Neural cell (in vitro differentiated cells): ENCODE results near the gene PLD6.

ENCODE experiments used
- CTCF ChIP-seq: fragments of 450-650 bp; IDR thresholded peaks from 2 replicates; pipeline ENCODE4 v1.5.1; 2014; ENCODE audit warnings: antibody characterized with exemption, mild to moderate bottlenecking, moderate library complexity; ENCODE audit not compliant: poor library complexity, severe bottlenecking
- EP300 ChIP-seq: fragments of 450-650 bp; conservative IDR thresholded peaks from 2 replicates; pipeline ENCODE4 v1.6.1; 2014; ENCODE audit warnings: antibody characterized with exemption, mild to moderate bottlenecking, moderate library complexity; ENCODE audit not compliant: poor library complexity, severe bottlenecking
- EZH2 ChIP-seq: fragments of 200-600, 300-800 bp; shearing (Covaris generic), sonication (generic); IDR thresholded peaks from 2 replicates; pipeline ENCODE4 v1.6.1; 2014; ENCODE audit warnings: antibody characterized with exemption, low read length, borderline replicate concordance, mild to moderate bottlenecking; ENCODE audit not compliant: insufficient read depth, poor library complexity, severe bottlenecking
- POLR2AphosphoS5 ChIP-seq: IDR thresholded peaks from 2 replicates; pipeline ENCODE4 v1.6.1; 2012
- RAD21 ChIP-seq: fragments of 450-650 bp; conservative IDR thresholded peaks from 2 replicates; pipeline ENCODE4 v1.6.1; 2014; ENCODE audit warnings: antibody characterized with exemption, mild to moderate bottlenecking, moderate library complexity
- SMC3 ChIP-seq: fragments of 450-650 bp; conservative IDR thresholded peaks from 2 replicates; pipeline ENCODE4 v1.6.1; 2014; ENCODE audit warnings: antibody characterized with exemption, mild to moderate bottlenecking, moderate library complexity; ENCODE audit not compliant: poor library complexity
- TAF1 ChIP-seq: IDR thresholded peaks from 2 replicates; pipeline ENCODE4 v1.6.1; 2012; ENCODE audit warnings: low read depth

DNA sequence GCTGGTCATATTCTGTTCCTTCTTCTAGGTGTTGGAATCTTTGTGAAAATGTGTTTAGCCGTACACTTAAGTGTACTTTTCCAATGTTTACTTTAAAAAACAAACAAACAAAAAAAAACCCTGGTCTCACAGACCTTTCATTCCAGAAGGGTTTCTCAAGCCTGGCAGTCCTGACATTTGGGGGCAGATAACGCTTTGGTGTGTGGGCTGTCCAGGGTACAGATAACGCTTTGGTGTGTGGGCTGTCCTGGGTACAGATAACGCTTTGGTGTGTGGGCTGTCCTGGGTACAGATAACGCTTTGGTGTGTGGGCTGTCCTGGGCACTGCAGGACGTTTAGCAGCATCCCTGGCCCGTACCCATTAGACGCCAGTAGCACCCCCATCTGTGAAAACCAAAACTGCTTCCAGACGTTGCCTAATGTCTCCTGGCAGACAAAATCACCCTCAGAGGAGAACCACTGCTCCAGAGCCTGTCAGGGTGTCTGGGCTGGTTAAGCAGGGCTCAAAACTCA is 46.1 kb upstream of the PLD6 start:
- TF ChIP-seq EZH2 (no peak), CTCF (no peak), SMC3 (no peak), POLR2AphosphoS5 (no peak), EP300 (no peak), TAF1 (no peak), RAD21 (no peak)
